Measurements from ENCODE around the gene MS4A4E. TPM values are rescaled to one million over a fixed set of nuclear protein-coding genes. Genes with fewer than 3 reads are reported as not detected.
"Not testable (repeated sequence)": the region's sequence is repeated elsewhere in the genome, so short reads cannot be mapped to it uniquely, and the experiment has no call there.

The MS4A4E gene
- total and polyA plus RNA-seq, 2 experiments from 2014 or later: not detected

- no peak overlapping the region for H3K27ac ChIP-seq (ENCODE audit: low read depth)
- no peak overlapping the region for H3K27ac Mint-ChIP-seq
- no peaks in the 10 kb centered on the region for H3K4me1 ChIP-seq (ENCODE audit: insufficient read depth)
- no peak overlapping the region for H3K4me2 ChIP-seq
- TF ChIP-seq EZH2phosphoT487 (IDR thresholded peaks at IDR 0.05; ENCODE audit: unreplicated experiment): no peak
- TF ChIP-seq STAT1 (IDR thresholded peaks at IDR 0.05; ENCODE audit: unreplicated experiment): no peak
- no peak for TF ChIP-seq CREB1 (CRISPR knock-in tag; IDR thresholded peaks at IDR 0.05; ENCODE audit: low read depth)
- no peaks in the 10 kb centered on the region for H3K36me3 ChIP-seq (ENCODE audit: insufficient read depth)
- H3K27me3 ChIP-seq (ENCODE audit: insufficient read depth): no peaks in the 10 kb centered on the region
- peaks cover 2% of the 10 kb centered on the region; the same call in 1 of the 3 replicates for H3K36me3 Mint-ChIP-seq (ENCODE audit: low read depth)
- H4K20me1 ChIP-seq (replicated peaks; ENCODE audit: insufficient read depth): no peaks in the 10 kb centered on the region
- H3K9me2 ChIP-seq (ENCODE audit: insufficient read depth): no peaks in the 10 kb centered on the region
- H3K79me2 ChIP-seq (replicated peaks; ENCODE audit: insufficient read depth): no peaks in the 10 kb centered on the region
- no peak for ATAC-seq
- H3F3A ChIP-seq (replicated peaks; ENCODE audit: low read depth): no peaks in the 10 kb centered on the region
- H3K27me3 Mint-ChIP-seq (ENCODE audit: insufficient read depth, low read depth, poor library complexity): no peaks in the 10 kb centered on the region
- H3K9me3 Mint-ChIP-seq: peaks cover 7% of the 10 kb centered on the region; the same call in 2 of the 3 replicates
- H3K4me3 Mint-ChIP-seq: no peak overlapping the region
- H2AFZ ChIP-seq: 0 out of 2 replicates have a peak overlapping the region, but pooled peaks have one; percentile 6
- no peaks in the 10 kb centered on the region for H3K4me1 Mint-ChIP-seq
- H3K4me3 ChIP-seq: no peak overlapping the region
- DNase-seq (ENCODE audit: low spot score): no peak
Measured at GRCh38 chr11:60155931-60156330, 87.0 kb downstream of the MS4A4E start.

GRCh38 chr11:60152727-60153126, 90.2 kb downstream of the MS4A4E start:
- H3K4me3 ChIP-seq; H3K4me1 Mint-ChIP-seq; H3K36me3 Mint-ChIP-seq (ENCODE audit: low read depth); H3K27me3 ChIP-seq (ENCODE audit: insufficient read depth); H3K27me3 Mint-ChIP-seq (ENCODE audit: insufficient read depth, low read depth, poor library complexity); H3K36me3 ChIP-seq (ENCODE audit: insufficient read depth); H2AFZ ChIP-seq; H3K27ac Mint-ChIP-seq; H3F3A ChIP-seq (replicated peaks; ENCODE audit: low read depth); H4K20me1 ChIP-seq (replicated peaks; ENCODE audit: insufficient read depth); H3K4me2 ChIP-seq; ATAC-seq; H3K27ac ChIP-seq (ENCODE audit: low read depth); H3K4me3 Mint-ChIP-seq; H3K4me1 ChIP-seq (ENCODE audit: insufficient read depth); H3K9me3 Mint-ChIP-seq; DNase-seq (ENCODE audit: low spot score); H3K9me2 ChIP-seq (ENCODE audit: insufficient read depth); H3K79me2 ChIP-seq (replicated peaks; ENCODE audit: insufficient read depth): not testable (repeated sequence)

- Mint-ChIP-seq H3K9me3 (peaks cover 7% of the 10 kb centered on the region; the same call in 2 of the 3 replicates), H3K4me3 (no peak overlapping the region), H3K27ac (no peak overlapping the region), H3K4me1 (no peaks in the 10 kb centered on the region), H3K27me3 (ENCODE audit: insufficient read depth, low read depth, poor library complexity) (no peaks in the 10 kb centered on the region), H3K36me3 (ENCODE audit: low read depth) (peaks cover 2% of the 10 kb centered on the region; the same call in 1 of the 3 replicates)
- Histone ChIP-seq H3K27me3 (ENCODE audit: insufficient read depth) (no peaks in the 10 kb centered on the region), H3K4me3 (no peak overlapping the region), H3K36me3 (ENCODE audit: insufficient read depth) (no peaks in the 10 kb centered on the region), H2AFZ (no peak overlapping the region), H3K79me2 (replicated peaks; ENCODE audit: insufficient read depth) (no peaks in the 10 kb centered on the region), H3K4me2 (no peak overlapping the region), H3K27ac (ENCODE audit: low read depth) (no peak overlapping the region), H3F3A (replicated peaks; ENCODE audit: low read depth) (no peaks in the 10 kb centered on the region), H4K20me1 (replicated peaks; ENCODE audit: insufficient read depth) (no peaks in the 10 kb centered on the region), H3K9me2 (ENCODE audit: insufficient read depth) (no peaks in the 10 kb centered on the region), H3K4me1 (ENCODE audit: insufficient read depth) (no peaks in the 10 kb centered on the region)
- ATAC-seq: no peak
- no peak for DNase-seq (ENCODE audit: low spot score)
- TF ChIP-seq EZH2phosphoT487 (IDR thresholded peaks at IDR 0.05; ENCODE audit: unreplicated experiment): no peak
- no peak for TF ChIP-seq JUNB (IDR thresholded peaks at IDR 0.05; ENCODE audit: unreplicated experiment)
- no peak for TF ChIP-seq ZNF331 (CRISPR knock-in tag; IDR thresholded peaks at IDR 0.05; ENCODE audit: low read depth)
- no peak for TF ChIP-seq STAT1 (IDR thresholded peaks at IDR 0.05; ENCODE audit: unreplicated experiment)
- no peak for TF ChIP-seq ZNF114 (CRISPR knock-in tag; IDR thresholded peaks at IDR 0.05)
- TF ChIP-seq, protein P1, sequence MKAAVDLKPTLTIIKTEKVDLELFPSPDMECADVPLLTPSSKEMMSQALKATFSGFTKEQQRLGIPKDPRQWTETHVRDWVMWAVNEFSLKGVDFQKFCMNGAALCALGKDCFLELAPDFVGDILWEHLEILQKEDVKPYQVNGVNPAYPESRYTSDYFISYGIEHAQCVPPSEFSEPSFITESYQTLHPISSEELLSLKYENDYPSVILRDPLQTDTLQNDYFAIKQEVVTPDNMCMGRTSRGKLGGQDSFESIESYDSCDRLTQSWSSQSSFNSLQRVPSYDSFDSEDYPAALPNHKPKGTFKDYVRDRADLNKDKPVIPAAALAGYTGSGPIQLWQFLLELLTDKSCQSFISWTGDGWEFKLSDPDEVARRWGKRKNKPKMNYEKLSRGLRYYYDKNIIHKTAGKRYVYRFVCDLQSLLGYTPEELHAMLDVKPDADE (IDR thresholded peaks at IDR 0.05): no peak
- TF ChIP-seq NANOG (IDR thresholded peaks at IDR 0.05; ENCODE audit: borderline replicate concordance): no peak
- no peak for TF ChIP-seq CREB1 (CRISPR knock-in tag; IDR thresholded peaks at IDR 0.05; ENCODE audit: low read depth)
- no peak for TF ChIP-seq CTCF (conservative IDR thresholded peaks at IDR 0.05; ENCODE audit: low read depth in 2 of 2)
- TF ChIP-seq POLR2AphosphoS5 (IDR thresholded peaks at IDR 0.05; ENCODE audit: low read depth): no peak
Measured at GRCh38 chr11:60150279-60150678, 92.7 kb downstream of the MS4A4E start.
